Liver (tissue), 3 donors: Measurements from ENCODE around the gene TRAF7.

Source experiments
- ATF3 ChIP-seq: IDR thresholded peaks from 2 replicates; pipeline ENCODE4 v1.6.1; 2016; ENCODE audit warnings: antibody characterized with exemption
- CTCF ChIP-seq: fragments of 150-350 bp; IDR thresholded peaks from 2 replicates; pipeline ENCODE4 v1.5.1; 2017; ENCODE audit warnings: improper control_type of control experiment, low read depth, low read length; ENCODE audit not compliant: missing input control
- GABPA ChIP-seq, 2 donors: IDR thresholded peaks in 1 of 2; conservative IDR thresholded peaks in 1 of 2; 2 replicates each; pipeline ENCODE4 v1.6.1; 2016; ENCODE audit warnings: antibody characterized with exemption in 2 of 2, mild to moderate bottlenecking in 1 of 2, moderate library complexity in 1 of 2
- JUND ChIP-seq, 2 donors: IDR thresholded peaks; 2 replicates each; pipeline ENCODE4 v1.6.1; 2016; ENCODE audit warnings: antibody characterized with exemption in 2 of 2
- MAX ChIP-seq: IDR thresholded peaks from 2 replicates; pipeline ENCODE4 v1.6.1; 2016; ENCODE audit warnings: antibody characterized with exemption
- RAD21 ChIP-seq, 2 donors: IDR thresholded peaks; 2 replicates each; pipeline ENCODE4 v1.6.1; 2016; ENCODE audit warnings: antibody characterized with exemption in 2 of 2, mild to moderate bottlenecking in 2 of 2
- REST ChIP-seq: IDR thresholded peaks from 2 replicates; pipeline ENCODE4 v1.6.1; 2016; ENCODE audit warnings: antibody characterized with exemption, mild to moderate bottlenecking
- RXRA ChIP-seq, 2 donors: IDR thresholded peaks; 2 replicates each; pipeline ENCODE4 v1.6.1; 2017 to 2018; ENCODE audit warnings: antibody characterized with exemption in 2 of 2, mild to moderate bottlenecking in 1 of 2
- YY1 ChIP-seq: IDR thresholded peaks from 2 replicates; pipeline ENCODE4 v1.6.1; 2016; ENCODE audit warnings: antibody characterized with exemption, mild to moderate bottlenecking
- ZBTB33 ChIP-seq: IDR thresholded peaks from 2 replicates; pipeline ENCODE4 v1.6.1; 2016; ENCODE audit warnings: antibody characterized with exemption
- donor health status: healthy.
- donor health status: healthy.

GRCh38 chr16:2196162-2196980, 40.8 kb downstream of the TRAF7 start, which contains the start of gene CASKIN1:
- TF ChIP-seq CTCF (no peak), GABPA (IDR thresholded peaks at IDR 0.05 in 1 of 2, conservative IDR thresholded peaks at IDR 0.05 in 1 of 2) (no peak), ATF3 (no peak), ZBTB33 (no peak), JUND (IDR thresholded peaks at IDR 0.05) (no peak), YY1 (no peak), RAD21 (IDR thresholded peaks at IDR 0.05) (no peak), REST (no peak), RXRA (IDR thresholded peaks at IDR 0.05) (no peak), MAX (no peak)
